Renal cortical epithelial cell (primary cell): ENCODE data around the gene TTC38. TPM values are rescaled to one million over a fixed set of nuclear protein-coding genes. Genes with fewer than 3 reads are reported as not detected.
"Not testable (repeated sequence)": the region's sequence is repeated elsewhere in the genome, so short reads cannot be mapped to it uniquely, and the experiment has no call there.

Source experiments
- DNase-seq: peaks from one replicate; pipeline ENCODE4 v3.0.0-alpha.2; 2011; ENCODE audit warnings: low read depth
- total RNA-seq: library from RNA; depleted of rRNA; stranded (reverse); fragments of >200 nt; gene quantifications from 2 replicates; pipeline ENCODE4 v1.2.3, GENCODE V29; 2014

TTC38 gene
- total RNA-seq, 1 donor from 2014 or later, result 31.8 TPM

- no peak for DNase-seq
These were observed 27.6 kb downstream of the TTC38 start for GRCh38 chr22:46295277-46295971.

DNA sequence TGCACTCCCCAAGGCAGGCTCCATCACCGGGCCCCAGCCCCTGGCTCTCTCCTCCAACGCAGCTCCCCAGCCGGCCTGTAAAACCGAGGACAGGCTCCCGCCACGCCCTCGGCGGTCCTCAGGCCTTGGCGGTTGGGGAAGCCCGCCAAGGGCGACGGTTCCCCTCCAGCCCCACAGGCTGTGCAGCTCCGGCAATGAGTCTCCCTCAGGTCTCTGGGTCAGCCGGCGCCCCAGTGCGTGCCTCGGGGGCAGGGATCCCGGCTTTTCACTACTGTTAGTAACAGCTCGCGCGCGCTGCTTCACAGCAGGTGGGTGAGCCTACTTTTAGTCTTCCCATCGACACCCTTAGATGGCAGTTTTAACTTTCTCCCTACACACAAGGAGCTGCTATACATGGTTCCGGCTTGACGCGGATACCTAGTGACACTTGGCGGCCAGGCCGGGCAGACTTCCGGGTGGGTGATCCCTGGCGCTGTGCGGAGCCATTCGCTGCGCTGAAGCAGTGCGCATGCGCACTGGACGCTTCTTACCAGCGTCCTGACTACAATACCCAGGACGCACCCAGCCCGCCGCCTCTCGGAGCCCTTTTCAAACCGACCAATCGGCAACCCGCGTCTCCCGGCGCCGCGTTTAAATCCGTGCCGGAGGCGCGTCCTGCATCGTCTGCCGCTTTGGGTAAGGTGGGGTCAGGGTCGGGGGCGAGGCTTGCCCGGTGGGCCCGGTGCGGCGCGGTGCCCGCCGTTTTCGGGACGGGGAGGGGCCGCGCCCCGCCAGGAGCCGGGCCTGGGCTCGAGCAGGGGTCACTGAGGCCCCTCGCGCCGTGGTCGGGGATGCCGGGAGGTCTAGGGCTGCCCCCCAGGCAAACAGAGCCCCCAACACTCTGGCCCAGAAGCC lies 28.7 kb downstream of the TTC38 start, which contains the start of gene GTSE1:
TSS of gene GTSE1 (plus strand) at position 614 of the 894 bp plus-strand sequence. CDS start 531 bp downstream, outside the sequence.
- DNase-seq, result peak; percentile 94

DNA sequence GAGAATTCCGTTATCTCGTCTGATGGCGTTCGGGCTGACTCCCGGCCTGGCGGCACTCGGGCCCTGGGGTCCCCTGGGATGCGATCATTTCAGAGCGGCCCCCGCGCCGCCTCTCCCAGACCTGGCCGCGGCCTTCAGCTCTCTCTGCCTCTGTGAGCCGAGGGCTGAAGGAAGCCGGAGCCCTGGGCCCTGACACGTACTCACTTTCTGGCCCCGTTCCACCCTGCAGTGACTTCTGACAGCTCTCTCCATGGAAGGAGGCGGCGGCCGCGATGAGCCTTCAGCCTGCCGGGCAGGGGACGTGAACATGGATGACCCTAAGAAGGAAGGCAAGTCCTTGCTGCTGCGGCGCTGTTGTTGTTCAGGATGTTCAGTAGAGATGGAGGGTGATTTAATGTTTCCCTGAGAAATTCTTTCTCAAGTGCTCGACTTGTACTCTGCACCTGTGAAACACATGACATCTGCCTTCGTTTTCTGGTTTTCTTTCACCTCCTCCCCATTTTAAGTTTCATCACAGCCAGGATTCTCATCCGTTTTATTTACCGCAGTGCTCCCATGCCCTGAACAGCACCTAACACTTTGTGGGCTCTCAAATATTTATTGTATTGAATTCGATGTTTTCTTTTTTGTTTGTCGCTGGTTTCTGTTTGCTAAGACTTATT lies 29.5 kb downstream of the TTC38 start:
- peak; percentile 9 for DNase-seq

DNA sequence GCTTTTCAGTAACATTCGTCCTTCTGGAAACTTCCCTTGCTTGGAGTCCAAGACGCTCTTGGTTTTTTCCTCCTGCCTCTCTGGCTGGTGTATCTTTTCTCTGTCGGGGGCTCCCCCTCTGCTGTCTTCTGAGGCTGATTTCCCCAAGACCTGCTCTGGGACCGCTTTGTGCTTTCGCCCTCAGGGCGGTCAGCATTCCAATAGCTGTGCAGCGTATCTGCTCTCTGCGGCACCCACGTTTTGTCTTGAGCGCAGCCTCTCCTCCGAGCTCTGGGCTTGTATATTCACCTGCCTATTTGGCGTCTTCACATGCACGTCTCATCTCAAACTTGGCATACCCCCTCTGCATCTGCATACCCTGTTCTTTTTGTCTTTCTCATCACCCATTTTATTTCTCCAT lies 31.3 kb downstream of the TTC38 start:
- no peak for DNase-seq

DNA sequence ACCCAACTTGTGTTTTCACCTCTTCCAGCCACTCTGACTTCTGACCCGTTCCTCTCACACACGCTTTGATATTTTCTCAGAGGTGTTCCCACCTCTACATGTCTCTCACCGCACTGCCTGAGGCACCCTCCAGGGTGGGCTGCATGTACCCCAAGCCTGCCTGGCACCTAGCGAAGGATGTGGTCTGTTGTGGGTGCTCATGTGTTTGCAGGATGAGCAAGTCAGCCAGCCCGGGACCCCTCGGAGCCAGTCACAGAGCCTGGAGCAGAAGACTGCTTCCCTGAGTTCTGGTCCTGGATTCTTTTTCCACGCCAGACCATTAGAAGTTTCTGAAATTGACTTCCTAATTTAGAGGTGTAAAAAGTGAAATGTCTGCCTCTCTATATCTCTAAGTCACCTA lies 32.7 kb downstream of the TTC38 start:
- DNase-seq, result no peak

DNA sequence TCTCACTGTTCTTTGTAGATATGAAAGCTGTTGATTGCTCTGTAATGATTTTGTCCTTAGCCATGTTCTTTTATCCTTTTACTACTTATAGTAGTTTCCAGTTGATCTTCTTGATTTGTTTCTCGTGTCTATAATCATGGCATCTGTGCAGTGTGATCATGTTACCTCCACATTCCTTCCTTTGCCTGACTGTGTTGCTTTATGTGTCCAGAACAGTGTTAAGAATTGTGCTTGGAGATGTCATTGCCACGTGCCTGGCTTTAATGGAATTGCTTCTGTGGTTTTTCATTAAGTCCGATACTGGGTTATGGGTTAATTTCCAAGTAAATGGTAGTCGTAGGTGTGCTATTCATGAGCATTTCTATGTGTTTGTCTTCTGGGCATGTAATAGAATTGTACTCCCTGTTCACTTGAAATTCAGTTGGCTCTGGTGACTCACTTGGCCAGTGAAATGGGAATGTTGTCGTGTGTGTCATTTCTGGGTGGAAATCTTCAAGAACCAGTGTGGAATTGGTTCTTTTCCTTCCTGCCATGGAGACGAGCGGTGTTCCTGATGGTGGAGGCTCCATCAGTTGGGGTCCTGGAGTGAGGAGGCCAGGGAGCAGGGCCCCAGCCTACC lies 35.6 kb downstream of the TTC38 start:
- DNase-seq, result peak; percentile 62

DNA sequence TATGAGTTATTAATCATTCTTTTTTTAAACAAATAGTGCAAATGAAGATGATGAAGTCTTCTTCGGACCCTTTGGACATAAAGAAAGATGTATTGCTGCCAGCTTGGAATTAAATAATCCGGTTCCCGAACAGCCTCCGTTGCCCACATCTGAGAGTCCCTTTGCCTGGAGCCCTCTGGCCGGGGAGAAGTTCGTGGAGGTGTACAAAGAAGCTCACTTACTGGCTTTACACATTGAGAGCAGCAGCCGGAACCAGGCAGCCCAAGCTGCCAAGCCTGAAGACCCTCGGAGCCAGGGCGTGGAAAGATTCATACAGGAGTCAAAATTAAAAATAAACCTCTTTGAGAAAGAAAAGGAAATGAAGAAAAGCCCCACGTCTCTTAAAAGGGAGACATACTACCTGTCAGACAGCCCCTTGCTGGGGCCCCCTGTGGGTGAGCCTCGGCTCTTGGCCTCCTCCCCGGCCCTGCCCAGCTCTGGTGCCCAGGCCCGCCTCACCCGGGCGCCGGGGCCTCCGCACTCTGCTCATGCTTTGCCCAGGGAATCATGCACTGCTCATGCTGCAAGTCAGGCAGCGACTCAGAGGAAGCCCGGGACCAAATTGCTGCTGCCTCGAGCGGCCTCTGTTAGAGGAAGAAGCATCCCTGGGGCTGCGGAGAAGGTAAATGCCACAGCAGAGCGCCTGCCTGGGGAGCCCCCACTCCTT lies 40.6 kb downstream of the TTC38 start:
- no peak for DNase-seq

GRCh38 chr22:46309526-46310085 lies 41.8 kb downstream of the TTC38 start:
- DNase-seq, result no peak

GRCh38 chr22:46312056-46312455 lies 44.2 kb downstream of the TTC38 start:
- DNase-seq, result no peak

GRCh38 chr22:46312848-46313247 lies 45.0 kb downstream of the TTC38 start:
- DNase-seq, result not testable (repeated sequence)

GRCh38 chr22:46315976-46316375 lies 48.2 kb downstream of the TTC38 start:
- DNase-seq, result no peak

- no peak for DNase-seq
These were observed 49.8 kb downstream of the TTC38 start for GRCh38 chr22:46317646-46318045.

GRCh38 chr22:46318576-46318975 lies 50.8 kb downstream of the TTC38 start:
- no peak for DNase-seq

GRCh38 chr22:46319319-46319718 lies 51.5 kb downstream of the TTC38 start:
- no peak for DNase-seq

GRCh38 chr22:46320166-46320710 lies 52.4 kb downstream of the TTC38 start:
- no peak for DNase-seq

DNA sequence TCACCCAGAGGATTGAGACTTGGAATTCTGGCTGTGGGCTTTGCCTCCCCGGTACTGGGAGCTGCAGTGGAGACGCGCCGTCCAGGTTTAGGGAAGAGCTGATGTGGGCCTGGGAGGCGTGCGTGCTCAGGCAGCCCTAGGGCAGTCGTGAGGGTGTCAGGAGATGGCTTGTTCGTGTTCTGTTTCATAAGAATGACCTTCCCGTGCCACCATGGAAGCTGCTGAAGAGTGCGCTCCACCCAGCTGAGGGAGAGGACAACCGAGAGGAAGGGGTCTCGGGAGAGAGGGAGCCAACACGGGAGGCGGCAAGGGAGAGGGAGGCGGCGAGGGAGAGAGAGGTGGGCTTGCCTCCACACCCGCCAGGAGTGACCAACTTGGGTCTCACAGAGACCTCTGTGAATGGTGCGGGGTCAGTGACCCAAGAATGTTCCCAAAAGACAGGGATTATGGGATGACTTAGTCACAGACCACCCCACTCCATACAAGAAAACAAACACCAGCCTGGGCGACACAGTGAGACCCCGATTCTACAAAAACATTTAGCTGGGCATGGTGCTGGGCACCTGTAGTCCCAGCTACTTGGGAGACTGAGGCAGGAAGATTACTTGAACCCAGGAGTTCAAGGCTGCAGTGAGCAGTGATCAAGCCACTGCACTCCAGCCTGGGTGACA lies 53.0 kb downstream of the TTC38 start:
- DNase-seq, result no peak

GRCh38 chr22:46322711-46323110 lies 54.9 kb downstream of the TTC38 start:
- no peak for DNase-seq

DNA sequence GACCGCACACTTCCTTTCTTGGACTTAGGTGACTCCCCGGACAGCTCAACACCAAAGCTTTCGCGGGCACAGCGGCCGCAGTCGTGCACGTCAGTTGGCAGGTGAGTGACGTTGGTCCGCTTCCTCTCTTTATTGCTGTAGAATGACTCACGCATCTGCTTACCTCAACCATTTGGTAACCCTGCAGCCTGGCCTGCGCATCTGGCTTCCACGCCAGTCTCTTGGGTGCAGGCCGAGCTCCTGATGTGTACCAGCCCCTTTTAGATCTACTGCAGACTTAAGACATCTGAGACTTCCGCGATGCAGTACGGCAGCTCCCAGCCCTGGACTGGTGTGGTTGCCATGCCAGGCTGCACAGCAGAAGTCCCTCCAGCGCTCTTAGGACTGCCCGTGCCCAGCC lies 55.4 kb downstream of the TTC38 start:
- no peak for DNase-seq

GRCh38 chr22:46326066-46326680 lies 58.4 kb downstream of the TTC38 start:
- DNase-seq, result no peak
